Measurements from ENCODE around the gene CHCHD6.

GRCh38 chr3:126969586-126969985 lies 265.5 kb downstream of the CHCHD6 start:
- TF ChIP-seq CTCF (IDR thresholded peaks at IDR 0.05), result no peak
- TF ChIP-seq POLR2A (IDR thresholded peaks at IDR 0.05), result no peak
